ENCODE data around the gene RIPOR2. TPM values are rescaled to one million over a fixed set of nuclear protein-coding genes. Genes with fewer than 3 reads are reported as not detected.

Gene RIPOR2
- total RNA-seq, 1 experiment from 2014 or later, result 0.47 TPM

DNA sequence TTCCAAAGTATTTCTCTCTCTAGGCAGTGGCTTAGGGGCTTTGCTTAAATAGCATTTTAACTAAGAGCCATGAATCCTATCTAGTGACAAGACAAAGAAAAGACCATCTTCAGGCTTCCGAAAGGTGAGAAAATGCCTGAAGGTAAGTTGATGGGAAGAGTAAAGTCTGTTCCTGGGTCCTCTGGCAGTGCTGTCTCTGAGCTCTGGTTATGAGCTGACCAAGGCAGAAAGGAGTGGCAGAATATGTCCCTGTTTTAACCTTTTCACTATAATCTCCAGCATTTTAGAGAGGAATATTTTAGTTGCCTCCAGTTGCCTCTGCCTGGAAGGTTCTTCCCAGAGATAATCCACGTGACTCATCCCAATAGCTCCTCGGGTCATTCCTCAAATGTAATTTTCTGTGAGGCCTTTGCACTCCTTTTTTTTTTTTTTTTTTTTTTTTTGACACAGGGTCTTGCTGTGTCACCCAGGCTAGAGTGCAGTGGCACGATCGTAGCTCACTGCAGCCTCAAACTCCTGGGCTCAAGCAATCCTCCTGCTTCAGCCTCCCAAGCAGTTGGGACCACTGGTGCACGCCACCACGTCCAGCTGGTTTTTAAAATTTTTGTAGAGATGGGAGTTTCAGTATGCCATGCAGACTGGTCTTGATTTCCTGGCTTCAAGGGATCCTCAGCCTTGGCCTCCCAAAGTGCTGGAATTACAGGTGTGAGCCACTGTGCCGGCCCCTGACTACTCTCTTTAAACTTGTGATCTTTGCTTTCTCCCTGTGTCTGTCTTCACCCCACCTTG is 133.3 kb downstream of the RIPOR2 start:
- no peaks in the 10 kb centered on the region for H3K36me3 Mint-ChIP-seq (ENCODE audit: insufficient read depth, unreplicated experiment)
- H3K27me3 Mint-ChIP-seq (ENCODE audit: unreplicated experiment), result no peaks in the 10 kb centered on the region
- H3K9me3 Mint-ChIP-seq (ENCODE audit: low read depth, unreplicated experiment), result no peaks in the 10 kb centered on the region
- BruUV-seq (replicated peaks), result no TSS peak
- CTCF ChIA-PET, result interaction anchor here (0.6 to 0.8 kb wide), 2 partner anchors 108 to 244 kb away, joined by 3 read pairs; no protein-coding TSS in a partner anchor
- intact Hi-C loops (cut with micrococcal nuclease; ENCODE audit: unreplicated experiment), result no loop called here
- peaks cover 10% of the 10 kb centered on the region for H3K4me1 Mint-ChIP-seq (ENCODE audit: low read depth, unreplicated experiment)
- no peak for DNase-seq
- no peak overlapping the region for H3K4me3 Mint-ChIP-seq (ENCODE audit: low read depth, unreplicated experiment)
- TF ChIP-seq, protein P1, sequence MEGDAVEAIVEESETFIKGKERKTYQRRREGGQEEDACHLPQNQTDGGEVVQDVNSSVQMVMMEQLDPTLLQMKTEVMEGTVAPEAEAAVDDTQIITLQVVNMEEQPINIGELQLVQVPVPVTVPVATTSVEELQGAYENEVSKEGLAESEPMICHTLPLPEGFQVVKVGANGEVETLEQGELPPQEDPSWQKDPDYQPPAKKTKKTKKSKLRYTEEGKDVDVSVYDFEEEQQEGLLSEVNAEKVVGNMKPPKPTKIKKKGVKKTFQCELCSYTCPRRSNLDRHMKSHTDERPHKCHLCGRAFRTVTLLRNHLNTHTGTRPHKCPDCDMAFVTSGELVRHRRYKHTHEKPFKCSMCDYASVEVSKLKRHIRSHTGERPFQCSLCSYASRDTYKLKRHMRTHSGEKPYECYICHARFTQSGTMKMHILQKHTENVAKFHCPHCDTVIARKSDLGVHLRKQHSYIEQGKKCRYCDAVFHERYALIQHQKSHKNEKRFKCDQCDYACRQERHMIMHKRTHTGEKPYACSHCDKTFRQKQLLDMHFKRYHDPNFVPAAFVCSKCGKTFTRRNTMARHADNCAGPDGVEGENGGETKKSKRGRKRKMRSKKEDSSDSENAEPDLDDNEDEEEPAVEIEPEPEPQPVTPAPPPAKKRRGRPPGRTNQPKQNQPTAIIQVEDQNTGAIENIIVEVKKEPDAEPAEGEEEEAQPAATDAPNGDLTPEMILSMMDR (IDR thresholded peaks at IDR 0.05; ENCODE audit: unreplicated experiment), result no peak
- H3K27ac Mint-ChIP-seq (ENCODE audit: unreplicated experiment), result no peak overlapping the region

DNA sequence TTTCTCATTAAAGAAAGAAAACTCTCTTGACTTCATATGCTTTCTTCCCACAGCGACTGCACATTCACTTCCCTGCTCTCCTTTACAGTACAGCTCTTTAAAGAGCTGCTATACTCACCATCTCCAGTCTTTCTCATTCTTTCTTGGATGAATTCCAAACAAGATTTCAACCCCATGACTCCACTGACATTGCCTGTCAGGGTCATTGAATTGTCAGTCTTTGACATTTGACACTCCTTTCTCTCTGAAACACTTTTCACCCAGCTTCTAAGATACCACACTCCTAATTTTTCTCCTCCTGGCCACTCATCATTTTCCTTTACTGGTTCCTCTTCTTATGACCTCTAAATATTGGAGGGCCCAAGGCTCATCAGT is 136.2 kb downstream of the RIPOR2 start:
- Mint-ChIP-seq H3K27ac (ENCODE audit: unreplicated experiment) (no peak overlapping the region), H3K36me3 (ENCODE audit: insufficient read depth, unreplicated experiment) (no peaks in the 10 kb centered on the region), H3K27me3 (ENCODE audit: unreplicated experiment) (no peaks in the 10 kb centered on the region), H3K4me1 (ENCODE audit: low read depth, unreplicated experiment) (peaks cover 10% of the 10 kb centered on the region), H3K4me3 (ENCODE audit: low read depth, unreplicated experiment) (no peak overlapping the region), H3K9me3 (ENCODE audit: low read depth, unreplicated experiment) (no peaks in the 10 kb centered on the region)
- no TSS peak for BruUV-seq (replicated peaks)
- intact Hi-C loops (cut with micrococcal nuclease; ENCODE audit: unreplicated experiment), result no loop called here
- no peak for DNase-seq
- TF ChIP-seq, protein P1 (IDR thresholded peaks at IDR 0.05; ENCODE audit: unreplicated experiment), result no peak
- CTCF ChIA-PET, result interaction anchor here (0.7 kb wide), 3 partner anchors 9 to 396 kb away, joined by 3 to 5 read pairs (median 5); no protein-coding TSS in a partner anchor

DNA sequence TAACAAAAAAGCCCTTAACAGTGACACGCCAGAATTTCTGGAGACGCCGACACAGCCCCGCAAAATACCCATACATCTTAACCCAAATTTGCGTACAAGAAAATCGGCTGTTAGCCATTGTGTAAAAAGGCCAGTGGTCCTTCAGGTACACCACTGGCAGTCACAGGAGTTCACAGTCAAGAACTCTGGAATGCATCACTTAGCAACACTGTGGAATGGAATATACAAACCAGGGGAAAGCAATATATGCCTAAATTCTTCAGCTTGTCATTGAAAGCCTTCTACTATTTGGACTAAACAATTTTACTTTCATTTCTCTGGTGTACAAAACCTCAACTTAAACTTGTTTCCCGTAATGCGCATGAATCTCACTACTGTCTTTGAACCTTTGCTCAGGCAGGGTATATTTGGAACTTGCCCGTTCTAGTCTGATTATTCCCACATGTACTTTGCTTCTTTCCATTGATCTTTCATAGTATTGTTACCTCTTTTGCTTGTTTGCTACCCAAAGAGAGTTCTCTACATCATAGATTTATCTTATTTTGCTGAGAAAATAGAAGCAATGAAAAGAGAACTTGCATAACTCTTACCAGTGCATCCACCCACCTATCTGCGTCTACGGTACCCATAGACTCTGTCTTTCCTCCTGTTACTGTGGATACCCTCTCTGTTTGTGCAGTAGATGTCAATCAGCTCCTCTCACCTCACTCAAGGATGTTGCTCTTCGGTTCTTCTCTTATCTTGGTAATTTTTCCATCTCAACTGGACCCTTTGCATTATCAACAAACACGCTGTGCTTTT is 136.8 kb downstream of the RIPOR2 start, which contains the start of gene ARMH2:
TSS of gene ARMH2 (minus strand) at position 178 of the 801 bp plus-strand sequence. CDS start at position 118, 60 bp downstream.
- TF ChIP-seq, protein P1 (IDR thresholded peaks at IDR 0.05; ENCODE audit: unreplicated experiment), result no peak
- BruUV-seq (replicated peaks), result no TSS peak
- H3K4me3 Mint-ChIP-seq (ENCODE audit: low read depth, unreplicated experiment), result no peak within 1 kb of the TSS
- H3K9me3 Mint-ChIP-seq (ENCODE audit: low read depth, unreplicated experiment), result no peaks in the 10 kb centered on the region
- H3K4me1 Mint-ChIP-seq (ENCODE audit: low read depth, unreplicated experiment), result peaks cover 10% of the 10 kb centered on the region
- intact Hi-C loops (cut with micrococcal nuclease; ENCODE audit: unreplicated experiment), result no loop called here
- DNase-seq, result no peak
- CTCF ChIA-PET, result interaction anchor here (0.7 kb wide), 3 partner anchors 10 to 397 kb away, joined by 3 to 5 read pairs (median 5); no protein-coding TSS in a partner anchor
- no peaks in the 10 kb centered on the region for H3K27me3 Mint-ChIP-seq (ENCODE audit: unreplicated experiment)
- H3K36me3 Mint-ChIP-seq (ENCODE audit: insufficient read depth, unreplicated experiment), result no peaks in the 10 kb centered on the region
- H3K27ac Mint-ChIP-seq (ENCODE audit: unreplicated experiment), result no peak within 1 kb of the TSS

DNA sequence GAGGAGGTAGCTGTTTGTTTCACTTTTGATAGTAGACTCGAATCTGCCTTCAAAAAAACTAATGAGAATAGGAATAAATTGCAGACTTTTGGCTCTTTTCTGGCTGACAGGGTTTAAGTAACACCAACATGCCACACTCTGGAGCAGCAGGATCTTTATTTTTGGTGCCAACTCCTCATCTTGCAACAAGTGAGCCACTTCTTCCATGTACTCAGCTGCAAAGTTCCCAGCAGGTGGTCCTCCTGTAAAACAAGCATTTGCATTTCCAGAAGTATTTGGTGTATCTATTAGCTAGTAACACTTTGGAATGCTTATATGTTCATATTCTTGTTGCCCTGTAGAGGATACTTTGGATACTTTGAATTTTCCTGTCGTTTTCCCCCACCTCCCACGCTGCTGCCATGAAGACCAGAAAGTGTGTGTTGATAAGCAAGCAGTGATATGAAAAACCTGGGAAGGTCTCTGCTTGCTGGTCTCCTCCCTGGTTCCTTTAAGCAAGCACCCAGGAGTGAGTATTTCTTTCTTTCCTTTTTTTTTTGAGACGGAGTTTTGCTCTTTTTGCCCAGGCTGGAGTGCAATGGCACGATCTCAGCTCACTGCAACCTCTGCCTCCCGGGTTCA is 138.1 kb downstream of the RIPOR2 start:
- Mint-ChIP-seq H3K9me3 (ENCODE audit: low read depth, unreplicated experiment) (no peaks in the 10 kb centered on the region), H3K27me3 (ENCODE audit: unreplicated experiment) (no peaks in the 10 kb centered on the region), H3K27ac (ENCODE audit: unreplicated experiment) (no peak overlapping the region), H3K4me1 (ENCODE audit: low read depth, unreplicated experiment) (peaks cover 10% of the 10 kb centered on the region), H3K36me3 (ENCODE audit: insufficient read depth, unreplicated experiment) (no peaks in the 10 kb centered on the region), H3K4me3 (ENCODE audit: low read depth, unreplicated experiment) (no peak overlapping the region)
- no peak for DNase-seq
- no TSS peak for BruUV-seq (replicated peaks)
- intact Hi-C loops (cut with micrococcal nuclease; ENCODE audit: unreplicated experiment), result no loop called here
- TF ChIP-seq, protein P1 (IDR thresholded peaks at IDR 0.05; ENCODE audit: unreplicated experiment), result no peak
- CTCF ChIA-PET, result interaction anchor here (0.8 to 1.3 kb wide), 3 partner anchors 24 to 220 kb away, joined by 3 to 7 read pairs (median 3); no protein-coding TSS in a partner anchor
